Parathyroid adenoma (tissue), 2 donors: ENCODE measurements around the gene FAM53A.

Source experiments
- H2AFZ ChIP-seq: fragments of 300-600 bp; sonication (generic); one replicate; pipeline ENCODE4 v1.7.0; 2017; ENCODE audit warnings: antibody characterized with exemption, mild to moderate bottlenecking
- H3K27ac ChIP-seq: fragments of 300-600 bp; sonication (generic); one replicate; pipeline ENCODE4 v1.7.0; 2017
- H3K27me3 ChIP-seq: fragments of 300-600 bp; sonication (generic); one replicate; pipeline ENCODE4 v1.7.0; 2017; ENCODE audit warnings: low read length; ENCODE audit not compliant: control insufficient read depth, insufficient read depth
- H3K36me3 ChIP-seq: fragments of 300-600 bp; sonication (generic); one replicate; pipeline ENCODE4 v1.7.0; 2017; ENCODE audit warnings: low read length; ENCODE audit not compliant: control insufficient read depth, insufficient read depth
- H3K4me1 ChIP-seq: fragments of 300-600 bp; sonication (generic); one replicate; pipeline ENCODE4 v1.7.0; 2017; ENCODE audit warnings: control low read depth
- H3K4me2 ChIP-seq: fragments of 300-600 bp; sonication (generic); one replicate; pipeline ENCODE4 v1.7.0; 2017; ENCODE audit warnings: low read length
- H3K4me3 ChIP-seq: fragments of 300-600 bp; sonication (generic); one replicate; pipeline ENCODE4 v1.7.0; 2017; ENCODE audit warnings: low read depth, low read length
- H3K79me2 ChIP-seq: fragments of 300-600 bp; sonication (generic); one replicate; pipeline ENCODE4 v1.7.0; 2017; ENCODE audit warnings: control low read depth
- H3K9ac ChIP-seq: fragments of 300-600 bp; sonication (generic); one replicate; pipeline ENCODE4 v1.7.0; 2017; ENCODE audit warnings: mild to moderate bottlenecking
- H3K9me3 ChIP-seq: fragments of 300-600 bp; sonication (generic); one replicate; pipeline ENCODE4 v1.7.0; 2017; ENCODE audit warnings: low read length; ENCODE audit not compliant: control insufficient read depth
- TF ChIP-seq, protein P1 (sequence below): fragments of 300-600 bp; sonication (generic); IDR thresholded peaks from one replicate; pipeline ENCODE4 v1.7.0; 2017; ENCODE audit warnings: antibody characterized with exemption, mild to moderate bottlenecking
- donor health status: primary hyperparathyroidism.

FAM53A gene

DNA sequence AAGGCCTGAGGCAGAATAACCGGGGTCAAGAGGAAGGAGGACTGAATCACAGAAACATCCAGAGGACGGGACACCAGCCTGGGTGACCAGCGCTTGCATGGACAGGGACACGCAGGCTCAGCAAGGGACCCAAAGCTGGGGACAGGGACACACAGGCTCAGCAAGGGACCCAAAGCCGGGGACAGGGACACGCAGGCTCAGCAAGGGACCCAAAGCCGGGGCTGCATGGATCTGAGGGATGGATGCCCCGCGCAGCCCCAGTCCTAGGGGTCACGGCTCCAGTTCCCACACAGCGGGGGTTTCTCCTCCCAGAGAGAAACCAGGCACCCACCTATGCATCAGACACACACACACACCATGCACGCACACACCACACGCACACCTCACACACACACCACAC is 32.5 kb downstream of the FAM53A start:
- Histone ChIP-seq H2AFZ (no peak overlapping the region), H3K4me2 (no peak overlapping the region), H3K27ac (no peak overlapping the region), H3K4me3 (no peak overlapping the region), H3K27me3 (no peaks in the 10 kb centered on the region), H3K79me2 (no peaks in the 10 kb centered on the region), H3K4me1 (no peaks in the 10 kb centered on the region), H3K36me3 (no peaks in the 10 kb centered on the region), H3K9me3 (no peaks in the 10 kb centered on the region), H3K9ac (no peak overlapping the region)
- TF ChIP-seq, protein P1, sequence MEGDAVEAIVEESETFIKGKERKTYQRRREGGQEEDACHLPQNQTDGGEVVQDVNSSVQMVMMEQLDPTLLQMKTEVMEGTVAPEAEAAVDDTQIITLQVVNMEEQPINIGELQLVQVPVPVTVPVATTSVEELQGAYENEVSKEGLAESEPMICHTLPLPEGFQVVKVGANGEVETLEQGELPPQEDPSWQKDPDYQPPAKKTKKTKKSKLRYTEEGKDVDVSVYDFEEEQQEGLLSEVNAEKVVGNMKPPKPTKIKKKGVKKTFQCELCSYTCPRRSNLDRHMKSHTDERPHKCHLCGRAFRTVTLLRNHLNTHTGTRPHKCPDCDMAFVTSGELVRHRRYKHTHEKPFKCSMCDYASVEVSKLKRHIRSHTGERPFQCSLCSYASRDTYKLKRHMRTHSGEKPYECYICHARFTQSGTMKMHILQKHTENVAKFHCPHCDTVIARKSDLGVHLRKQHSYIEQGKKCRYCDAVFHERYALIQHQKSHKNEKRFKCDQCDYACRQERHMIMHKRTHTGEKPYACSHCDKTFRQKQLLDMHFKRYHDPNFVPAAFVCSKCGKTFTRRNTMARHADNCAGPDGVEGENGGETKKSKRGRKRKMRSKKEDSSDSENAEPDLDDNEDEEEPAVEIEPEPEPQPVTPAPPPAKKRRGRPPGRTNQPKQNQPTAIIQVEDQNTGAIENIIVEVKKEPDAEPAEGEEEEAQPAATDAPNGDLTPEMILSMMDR = no peak

GRCh38 chr4:1648962-1649361 is 35.2 kb downstream of the FAM53A start:
- Histone ChIP-seq H2AFZ (no peak overlapping the region), H3K27me3 (no peaks in the 10 kb centered on the region)

DNA sequence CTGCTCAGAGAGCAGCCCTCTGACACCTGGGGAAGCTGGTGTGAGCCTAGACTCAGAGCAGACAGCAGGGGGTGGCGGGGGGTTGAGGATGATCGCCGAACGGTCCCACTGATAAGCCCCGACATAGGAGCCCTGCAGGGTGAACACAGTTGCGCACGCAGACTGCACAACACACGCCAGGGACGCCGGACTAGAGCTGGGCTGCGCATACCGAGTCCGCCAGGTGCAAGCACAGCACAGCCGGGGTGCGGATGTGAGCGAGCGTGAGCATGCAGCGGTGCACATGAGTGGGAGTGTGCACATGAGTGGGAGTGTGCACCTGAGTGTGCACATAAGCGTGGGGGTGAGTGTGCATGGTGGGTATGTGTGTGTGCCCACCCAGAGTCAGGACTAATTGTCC is 36.7 kb downstream of the FAM53A start:
- no peak overlapping the region for H3K27ac ChIP-seq
- H3K9me3 ChIP-seq = no peaks in the 10 kb centered on the region

More at GRCh38 chr4:1648962-1649361, 35.2 kb downstream of the FAM53A start:
- Histone ChIP-seq H3K4me3 (no peak overlapping the region), H3K4me2 (no peak overlapping the region), H3K9me3 (no peaks in the 10 kb centered on the region), H3K27ac (no peak overlapping the region), H3K36me3 (no peaks in the 10 kb centered on the region), H3K79me2 (no peaks in the 10 kb centered on the region), H3K9ac (no peak overlapping the region), H3K4me1 (no peaks in the 10 kb centered on the region)
- TF ChIP-seq, protein P1 = no peak

GRCh38 chr4:1646690-1647089 is 37.4 kb downstream of the FAM53A start:
- Histone ChIP-seq H3K79me2 (no peaks in the 10 kb centered on the region), H3K27me3 (no peaks in the 10 kb centered on the region), H2AFZ (no peak overlapping the region), H3K27ac (no peak overlapping the region), H3K36me3 (no peaks in the 10 kb centered on the region), H3K4me3 (no peak overlapping the region), H3K4me2 (no peak overlapping the region), H3K9ac (no peak overlapping the region), H3K4me1 (no peaks in the 10 kb centered on the region), H3K9me3 (no peaks in the 10 kb centered on the region)
- TF ChIP-seq, protein P1 = no peak

More for the DNA sequence above, 36.7 kb downstream of the FAM53A start:
- no peaks in the 10 kb centered on the region for H3K79me2 ChIP-seq
- H2AFZ ChIP-seq = no peak overlapping the region
- no peak overlapping the region for H3K4me2 ChIP-seq
- TF ChIP-seq, protein P1 = no peak
- H3K9ac ChIP-seq = no peak overlapping the region
- H3K36me3 ChIP-seq = no peaks in the 10 kb centered on the region
- H3K4me1 ChIP-seq = no peaks in the 10 kb centered on the region
- H3K27me3 ChIP-seq = no peaks in the 10 kb centered on the region
- no peak overlapping the region for H3K4me3 ChIP-seq

DNA sequence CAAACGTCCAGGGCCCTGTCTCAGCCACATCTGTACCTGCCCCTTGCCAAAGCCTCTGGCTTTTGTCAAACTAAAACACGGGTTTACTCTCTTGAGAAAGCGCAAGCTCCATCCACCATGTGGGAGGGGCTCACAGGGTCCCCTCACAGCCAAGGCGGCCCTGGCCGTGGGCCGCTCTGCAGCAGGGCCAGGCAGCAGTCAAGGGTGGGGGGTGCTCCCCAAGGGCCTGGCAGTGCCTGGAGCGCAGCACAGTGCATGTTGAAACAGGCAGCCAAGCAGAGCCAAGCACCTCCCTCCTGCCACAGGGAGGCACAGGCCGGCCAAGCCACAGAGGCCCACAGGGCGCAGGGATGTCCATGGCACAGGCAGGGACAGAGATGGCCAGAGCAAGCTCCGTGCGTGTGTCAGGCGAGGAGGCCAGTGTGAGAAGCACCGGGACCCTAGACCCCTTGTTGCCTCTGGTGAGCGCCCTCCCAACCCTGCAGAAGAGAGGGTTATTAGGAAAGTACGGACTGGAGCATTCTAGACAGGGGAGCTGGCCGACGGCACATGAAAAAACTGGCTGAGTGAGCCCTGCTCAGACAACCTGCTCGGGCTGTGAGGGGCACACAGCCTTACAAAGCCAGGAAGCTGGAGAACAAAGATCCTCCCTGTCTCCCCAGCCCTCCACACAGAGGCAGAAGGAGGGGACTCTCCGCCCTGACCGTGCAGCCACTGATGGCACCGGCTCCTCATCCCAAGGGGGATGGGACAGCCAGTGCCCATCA is 39.0 kb downstream of the FAM53A start:
- Histone ChIP-seq H3K27ac (no peak overlapping the region), H3K27me3 (no peaks in the 10 kb centered on the region), H3K9ac (no peak overlapping the region), H3K4me3 (no peak overlapping the region), H3K9me3 (no peaks in the 10 kb centered on the region), H3K4me1 (no peaks in the 10 kb centered on the region), H2AFZ (no peak overlapping the region), H3K79me2 (no peaks in the 10 kb centered on the region), H3K4me2 (no peak overlapping the region), H3K36me3 (no peaks in the 10 kb centered on the region)
- TF ChIP-seq, protein P1 = no peak
